ENCODE data around the gene GRK4.

Gene GRK4

GRCh38 chr4:3034231-3034630 lies 70.9 kb downstream of the GRK4 start:
- H3K79me1 ChIP-seq (ENCODE audit: low read depth, low read length), result no peaks in the 10 kb centered on the region
- no peak overlapping the region for H4K91ac ChIP-seq (ENCODE audit: low read depth, low read length, poor library complexity)
- no peak overlapping the region for H2BK15ac ChIP-seq (ENCODE audit: low read length)
- H3K27me3 ChIP-seq (ENCODE audit: control insufficient read depth in 3 of 3, insufficient read depth in 3 of 3, low read depth in 1 of 3, low read length in 3 of 3), result peaks cover 0 to 2% (median 0%) of the 10 kb centered on the region in 3 experiments
- no peak overlapping the region for H3K9ac ChIP-seq (ENCODE audit: low read depth, low read length, poor library complexity)
- H3K4me3 ChIP-seq (ENCODE audit: low read length in 2 of 2), result no peak overlapping the region
- no peaks in the 10 kb centered on the region for H3K36me3 ChIP-seq (replicated peaks in 1 of 2; ENCODE audit: control insufficient read depth in 2 of 2, insufficient read depth in 2 of 2, low read length in 2 of 2)
- H3K9me3 ChIP-seq (replicated peaks in 1 of 2; ENCODE audit: control insufficient read depth in 2 of 2, insufficient read depth in 1 of 2, low read depth in 1 of 2, low read length in 2 of 2), result no peaks in the 10 kb centered on the region
- H2BK12ac ChIP-seq (ENCODE audit: low read length), result no peak overlapping the region
- H2AFZ ChIP-seq (ENCODE audit: low read length), result no peak overlapping the region
- no peak for DNase-seq (ENCODE audit: low spot score)
- no peak overlapping the region for H3K4me2 ChIP-seq (ENCODE audit: insufficient read depth, low read length, poor library complexity, severe bottlenecking)
- WGBS, 2 donors (ENCODE audit: extremely low coverage in 2 of 2, insufficient read length in 2 of 2, insufficient replicate concordance in 1 of 2), result no CpG with 5 or more reads among the region's 8 CpGs
- no peak overlapping the region for H3K23ac ChIP-seq (ENCODE audit: low read depth, low read length, poor library complexity)
- peaks cover 0 to 7% of the 10 kb centered on the region in 2 donors for H3K4me1 ChIP-seq (ENCODE audit: control insufficient read depth in 2 of 2, insufficient read depth in 1 of 2, low read depth in 1 of 2, low read length in 2 of 2)
- H3K4ac ChIP-seq (ENCODE audit: low read length), result no peak overlapping the region
- H2BK5ac ChIP-seq (ENCODE audit: low read length), result no peak overlapping the region
- no peak overlapping the region for H2AK5ac ChIP-seq (ENCODE audit: low read depth, low read length)
- H3K27ac ChIP-seq (replicated peaks; ENCODE audit: low read length), result no peak overlapping the region
- H3K18ac ChIP-seq (ENCODE audit: low read length), result no peak overlapping the region
- H2BK120ac ChIP-seq (ENCODE audit: low read depth, low read length), result no peak overlapping the region
- no peak overlapping the region for H3K14ac ChIP-seq (ENCODE audit: low read length)
- H4K8ac ChIP-seq (ENCODE audit: low read depth, low read length), result no peak overlapping the region

- Histone ChIP-seq H3K79me1 (ENCODE audit: low read depth, low read length) (no peaks in the 10 kb centered on the region), H3K36me3 (replicated peaks in 1 of 2; ENCODE audit: control insufficient read depth in 2 of 2, insufficient read depth in 2 of 2, low read length in 2 of 2) (no peaks in the 10 kb centered on the region), H2BK5ac (ENCODE audit: low read length) (no peak overlapping the region), H2BK120ac (ENCODE audit: low read depth, low read length) (no peak overlapping the region), H2AK5ac (ENCODE audit: low read depth, low read length) (no peak overlapping the region), H3K4me1 (ENCODE audit: control insufficient read depth in 2 of 2, insufficient read depth in 1 of 2, low read depth in 1 of 2, low read length in 2 of 2) (peaks cover 0 to 7% of the 10 kb centered on the region in 2 donors), H3K4me2 (ENCODE audit: insufficient read depth, low read length, poor library complexity, severe bottlenecking) (no peak overlapping the region), H3K14ac (ENCODE audit: low read length) (no peak overlapping the region), H4K8ac (ENCODE audit: low read depth, low read length) (no peak overlapping the region), H2AFZ (ENCODE audit: low read length) (no peak overlapping the region), H3K9ac (ENCODE audit: low read depth, low read length, poor library complexity) (no peak overlapping the region), H3K9me3 (replicated peaks in 1 of 2; ENCODE audit: control insufficient read depth in 2 of 2, insufficient read depth in 1 of 2, low read depth in 1 of 2, low read length in 2 of 2) (no peaks in the 10 kb centered on the region), H2BK12ac (ENCODE audit: low read length) (no peak overlapping the region), H3K27ac (replicated peaks; ENCODE audit: low read length) (no peak overlapping the region), H3K4ac (ENCODE audit: low read length) (no peak overlapping the region), H3K23ac (ENCODE audit: low read depth, low read length, poor library complexity) (no peak overlapping the region), H3K18ac (ENCODE audit: low read length) (no peak overlapping the region), H4K91ac (ENCODE audit: low read depth, low read length, poor library complexity) (no peak overlapping the region), H3K4me3 (ENCODE audit: low read length in 2 of 2) (no peak overlapping the region), H3K27me3 (ENCODE audit: control insufficient read depth in 3 of 3, insufficient read depth in 3 of 3, low read depth in 1 of 3, low read length in 3 of 3) (peaks cover 0 to 2% (median 1%) of the 10 kb centered on the region in 3 experiments), H2BK15ac (ENCODE audit: low read length) (no peak overlapping the region)
- WGBS, 2 donors (ENCODE audit: extremely low coverage in 2 of 2, insufficient read length in 2 of 2, insufficient replicate concordance in 1 of 2), result no CpG with 5 or more reads among the region's 8 CpGs
- DNase-seq (ENCODE audit: low spot score), result no peak
Observed at GRCh38 chr4:3035249-3035648, 71.9 kb downstream of the GRK4 start.

- no CpG with 5 or more reads among the region's 6 CpGs for WGBS, 2 donors (ENCODE audit: extremely low coverage in 2 of 2, insufficient read length in 2 of 2, insufficient replicate concordance in 1 of 2)
- Histone ChIP-seq H2BK15ac (ENCODE audit: low read length) (no peak overlapping the region), H2BK5ac (ENCODE audit: low read length) (no peak overlapping the region)
Observed at GRCh38 chr4:3035674-3036073, 72.3 kb downstream of the GRK4 start.

GRCh38 chr4:3036131-3036952 lies 73.0 kb downstream of the GRK4 start:
- Histone ChIP-seq H3K4me1 (ENCODE audit: control insufficient read depth in 2 of 2, insufficient read depth in 1 of 2, low read depth in 1 of 2, low read length in 2 of 2) (peaks cover 0 to 7% of the 10 kb centered on the region in 2 donors), H3K4me3 (ENCODE audit: low read length in 2 of 2) (peak overlapping the region in 1 of 2 donors; percentile 45), H3K4me2 (ENCODE audit: insufficient read depth, low read length, poor library complexity, severe bottlenecking) (no peak overlapping the region), H2AFZ (ENCODE audit: low read length) (peak overlapping the region; percentile 69), H3K27me3 (ENCODE audit: control insufficient read depth in 3 of 3, insufficient read depth in 3 of 3, low read depth in 1 of 3, low read length in 3 of 3) (peaks cover 0 to 4% (median 2%) of the 10 kb centered on the region in 3 experiments), H3K27ac (replicated peaks; ENCODE audit: low read length) (no peak overlapping the region), H3K23ac (ENCODE audit: low read depth, low read length, poor library complexity) (no peak overlapping the region), H4K91ac (ENCODE audit: low read depth, low read length, poor library complexity) (no peak overlapping the region), H3K79me1 (ENCODE audit: low read depth, low read length) (no peaks in the 10 kb centered on the region), H3K9me3 (replicated peaks in 1 of 2; ENCODE audit: control insufficient read depth in 2 of 2, insufficient read depth in 1 of 2, low read depth in 1 of 2, low read length in 2 of 2) (no peaks in the 10 kb centered on the region), H3K4ac (ENCODE audit: low read length) (no peak overlapping the region), H2BK15ac (ENCODE audit: low read length) (no peak overlapping the region), H3K9ac (ENCODE audit: low read depth, low read length, poor library complexity) (no peak overlapping the region), H4K8ac (ENCODE audit: low read depth, low read length) (no peak overlapping the region), H3K18ac (ENCODE audit: low read length) (peak overlapping the region; percentile 65), H2BK120ac (ENCODE audit: low read depth, low read length) (no peak overlapping the region), H3K36me3 (replicated peaks in 1 of 2; ENCODE audit: control insufficient read depth in 2 of 2, insufficient read depth in 2 of 2, low read length in 2 of 2) (no peaks in the 10 kb centered on the region), H2AK5ac (ENCODE audit: low read depth, low read length) (no peak overlapping the region), H3K14ac (ENCODE audit: low read length) (no peak overlapping the region), H2BK12ac (ENCODE audit: low read length) (no peak overlapping the region), H2BK5ac (ENCODE audit: low read length) (no peak overlapping the region)
- no CpG with 5 or more reads among the region's 21 CpGs for WGBS, 2 donors (ENCODE audit: extremely low coverage in 2 of 2, insufficient read length in 2 of 2, insufficient replicate concordance in 1 of 2)
- no peak for DNase-seq (ENCODE audit: low spot score)

More at GRCh38 chr4:3035674-3036073, 72.3 kb downstream of the GRK4 start:
- H3K27ac ChIP-seq (replicated peaks; ENCODE audit: low read length), result no peak overlapping the region
- DNase-seq (ENCODE audit: low spot score), result no peak
- no peak overlapping the region for H3K14ac ChIP-seq (ENCODE audit: low read length)
- no peaks in the 10 kb centered on the region for H3K79me1 ChIP-seq (ENCODE audit: low read depth, low read length)
- H3K23ac ChIP-seq (ENCODE audit: low read depth, low read length, poor library complexity), result no peak overlapping the region
- no peaks in the 10 kb centered on the region for H3K36me3 ChIP-seq (replicated peaks in 1 of 2; ENCODE audit: control insufficient read depth in 2 of 2, insufficient read depth in 2 of 2, low read length in 2 of 2)
- H3K4me1 ChIP-seq (ENCODE audit: control insufficient read depth in 2 of 2, insufficient read depth in 1 of 2, low read depth in 1 of 2, low read length in 2 of 2), result peaks cover 0 to 7% of the 10 kb centered on the region in 2 donors
- no peak overlapping the region for H3K4ac ChIP-seq (ENCODE audit: low read length)
- H3K18ac ChIP-seq (ENCODE audit: low read length), result no peak overlapping the region
- H4K91ac ChIP-seq (ENCODE audit: low read depth, low read length, poor library complexity), result no peak overlapping the region
- no peak overlapping the region for H3K4me3 ChIP-seq (ENCODE audit: low read length in 2 of 2)
- H4K8ac ChIP-seq (ENCODE audit: low read depth, low read length), result no peak overlapping the region
- H2BK120ac ChIP-seq (ENCODE audit: low read depth, low read length), result no peak overlapping the region
- peaks cover 0 to 2% (median 1%) of the 10 kb centered on the region in 3 experiments for H3K27me3 ChIP-seq (ENCODE audit: control insufficient read depth in 3 of 3, insufficient read depth in 3 of 3, low read depth in 1 of 3, low read length in 3 of 3)
- H3K4me2 ChIP-seq (ENCODE audit: insufficient read depth, low read length, poor library complexity, severe bottlenecking), result no peak overlapping the region
- no peaks in the 10 kb centered on the region for H3K9me3 ChIP-seq (replicated peaks in 1 of 2; ENCODE audit: control insufficient read depth in 2 of 2, insufficient read depth in 1 of 2, low read depth in 1 of 2, low read length in 2 of 2)
- H3K9ac ChIP-seq (ENCODE audit: low read depth, low read length, poor library complexity), result no peak overlapping the region
- peak overlapping the region; percentile 69 for H2AFZ ChIP-seq (ENCODE audit: low read length)
- no peak overlapping the region for H2AK5ac ChIP-seq (ENCODE audit: low read depth, low read length)
- no peak overlapping the region for H2BK12ac ChIP-seq (ENCODE audit: low read length)
